DOHH2 (cell line): ENCODE measurements around the gene GAB2.

ENCODE experiments used
- CTCF ChIP-seq: fragments of 200-600 bp; sonication (generic); IDR thresholded peaks from one replicate; pipeline ENCODE4 v1.5.1; 2014; ENCODE audit warnings: antibody characterized with exemption, mild to moderate bottlenecking, low read depth, low read length; ENCODE audit not compliant: poor library complexity, severe bottlenecking
- EZH2phosphoT487 ChIP-seq: fragments of 200-600 bp; sonication (generic); IDR thresholded peaks from 2 replicates; pipeline ENCODE4 v1.6.1; 2017; ENCODE audit warnings: borderline replicate concordance, mild to moderate bottlenecking, antibody characterized with exemption, low read length, moderate library complexity, mixed read lengths

GRCh38 chr11:78291503-78292108, 126.0 kb downstream of the GAB2 start:
- TF ChIP-seq CTCF = no peak
- no peak for TF ChIP-seq EZH2phosphoT487
